HG02571 (cell line): ENCODE data around the gene DYRK1A.

Experiments used
- ATAC-seq: cut with Tn5 transposase; IDR thresholded peaks from one replicate; pipeline ENCODE4 v1.9.1; 2021; ENCODE audit warnings: mild to moderate bottlenecking, moderate library complexity; ENCODE audit not compliant: unreplicated experiment

Gene DYRK1A

DNA sequence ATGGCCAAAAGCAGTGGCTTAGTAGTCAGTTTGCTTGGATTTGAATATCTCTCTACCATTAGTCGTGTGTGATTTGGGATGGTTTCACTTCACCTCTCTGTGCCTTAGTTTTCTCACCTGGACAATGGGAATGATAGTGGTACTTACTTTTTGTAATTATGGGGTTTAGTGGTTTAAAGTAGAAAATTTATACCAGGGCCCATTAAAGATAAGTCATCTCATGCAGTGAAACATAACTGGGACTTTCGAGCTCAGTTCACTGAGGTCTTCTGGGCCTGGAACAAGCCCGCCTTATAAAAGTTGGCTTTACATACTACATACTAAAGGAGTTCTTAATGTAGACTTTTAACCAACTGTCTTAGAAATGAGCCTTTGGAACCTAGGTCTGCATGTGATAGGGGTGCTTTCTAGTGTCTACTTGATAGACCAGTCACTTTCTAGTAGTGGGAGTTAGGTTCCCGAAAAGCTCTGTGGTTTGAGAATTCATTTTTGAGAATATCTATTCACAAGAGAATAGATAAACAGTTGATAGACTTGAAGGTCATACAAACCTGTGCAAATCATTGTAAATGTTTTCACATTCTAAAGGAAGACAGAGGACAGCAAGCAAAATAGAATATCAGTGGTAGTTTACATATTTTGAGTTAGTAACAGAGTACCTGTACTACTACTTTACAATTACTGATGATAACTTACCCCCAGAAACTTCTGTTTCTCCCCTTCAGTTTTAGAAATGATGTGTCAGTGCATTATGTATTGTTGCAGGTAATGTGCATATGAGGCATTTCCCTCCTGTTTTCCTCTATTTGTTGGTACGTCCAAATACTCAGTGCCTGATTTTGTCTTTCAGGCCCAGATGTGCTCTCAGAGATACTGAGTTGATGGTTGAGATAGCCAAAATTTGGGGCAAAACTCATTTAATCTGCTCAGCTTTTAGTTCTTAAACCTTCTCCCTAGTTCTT, 48.0 kb downstream of the DYRK1A start:
- no peak for ATAC-seq

DNA sequence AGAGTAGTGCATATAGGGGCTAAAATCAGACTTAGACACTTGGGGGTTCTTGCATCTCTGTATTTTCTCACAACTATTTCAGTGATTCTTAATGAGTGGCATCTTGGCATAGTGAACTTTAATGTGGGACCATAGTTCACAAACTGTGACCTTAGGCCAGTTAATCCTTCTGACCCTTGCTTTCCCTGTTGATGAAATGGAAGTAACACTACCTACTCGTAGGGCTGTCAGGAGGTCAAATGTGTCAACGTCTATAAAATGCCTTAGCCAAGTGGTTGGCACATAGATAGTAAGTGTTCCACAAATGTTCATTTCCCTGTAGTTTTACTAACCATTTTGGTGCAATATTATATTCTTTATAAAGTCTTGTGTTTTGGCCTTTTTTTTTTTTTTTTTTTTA, 49.4 kb downstream of the DYRK1A start:
- no peak for ATAC-seq

DNA sequence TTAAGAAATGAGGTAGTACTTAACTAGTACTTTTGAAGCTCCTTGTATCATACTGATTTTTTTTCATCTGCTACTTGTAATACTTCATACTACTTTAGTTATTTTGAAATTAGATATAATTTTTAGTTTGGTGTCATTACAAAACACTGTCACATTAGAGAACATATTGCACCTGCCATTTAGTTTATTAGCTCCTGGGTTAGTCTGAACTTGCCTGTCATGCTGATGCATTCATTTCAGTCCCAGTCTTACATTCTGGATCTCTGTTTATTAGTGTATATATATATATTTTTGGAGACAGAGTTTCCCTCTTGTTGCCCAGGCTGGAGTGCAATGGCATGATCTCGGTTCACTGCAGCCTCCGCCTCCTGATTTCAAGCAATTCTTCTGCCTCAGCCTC, 50.3 kb downstream of the DYRK1A start:
- ATAC-seq, result no peak

DNA sequence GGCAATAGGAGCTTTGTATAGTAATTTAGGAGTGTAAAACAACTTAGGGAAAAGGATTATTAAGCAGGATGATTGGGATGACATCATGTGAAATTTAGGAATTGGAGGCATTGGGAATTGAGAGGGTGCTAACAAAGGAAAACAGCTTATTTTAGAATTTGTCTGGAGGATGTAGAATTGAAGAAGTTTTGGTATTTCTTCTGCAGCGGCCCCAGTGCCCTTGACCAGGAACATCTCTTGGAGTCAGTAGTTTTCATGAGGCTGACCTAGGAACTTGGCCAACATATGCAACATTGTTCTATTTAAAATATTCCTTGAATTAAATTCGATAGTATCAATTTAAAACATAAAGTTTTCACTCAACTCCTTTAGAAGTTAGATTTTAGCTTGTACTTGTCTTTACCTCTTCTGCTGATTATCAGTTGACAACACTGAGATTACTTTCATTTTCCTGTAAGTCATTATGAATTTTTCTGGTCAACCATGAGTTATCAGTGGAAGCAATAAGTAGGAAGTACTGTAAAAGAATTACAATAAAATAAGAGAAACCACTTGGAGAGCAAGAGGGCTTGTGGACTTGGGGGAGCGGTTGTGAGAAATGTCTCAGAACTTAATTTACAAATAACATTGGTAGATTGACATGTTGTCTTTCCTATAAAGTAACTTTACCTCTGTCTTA, 52.8 kb downstream of the DYRK1A start:
- ATAC-seq, result no peak

DNA sequence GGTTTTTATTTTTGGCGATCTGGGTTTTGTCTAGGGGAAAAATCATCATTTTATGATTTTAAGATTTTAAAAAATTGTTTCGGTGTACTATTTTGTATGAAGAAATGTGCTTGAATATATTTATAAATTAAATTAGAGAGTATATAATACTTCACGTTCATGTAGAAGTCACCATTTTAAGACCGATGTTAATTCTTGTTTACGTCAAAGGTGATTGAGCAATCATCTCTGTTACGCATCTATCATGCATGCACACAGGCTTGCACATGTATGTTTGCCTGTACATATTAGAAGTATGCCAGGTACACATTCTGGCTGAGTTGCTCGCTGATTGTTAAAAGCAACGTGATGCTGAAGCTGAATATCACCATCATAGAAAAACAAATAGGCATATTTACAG, 54.7 kb downstream of the DYRK1A start:
- no peak for ATAC-seq

DNA sequence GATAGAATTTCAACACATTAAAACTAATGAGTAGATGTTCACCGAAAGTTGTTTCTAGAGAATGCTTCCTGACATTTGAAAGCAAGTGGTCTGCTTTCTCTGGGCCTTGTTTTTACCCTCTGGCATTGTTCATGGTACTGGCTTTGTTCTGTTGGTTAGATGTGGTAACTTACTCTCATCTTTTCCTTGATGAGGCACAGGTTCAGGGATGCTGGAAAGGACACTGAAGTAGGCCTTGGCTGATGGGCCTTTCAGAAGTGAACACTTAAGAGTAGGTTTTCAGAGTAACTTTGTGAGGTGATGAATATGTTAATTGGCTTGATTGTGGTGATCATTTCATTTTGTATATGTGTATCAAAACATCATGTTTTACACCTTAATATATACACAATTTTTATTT, 55.8 kb downstream of the DYRK1A start:
- no peak for ATAC-seq

DNA sequence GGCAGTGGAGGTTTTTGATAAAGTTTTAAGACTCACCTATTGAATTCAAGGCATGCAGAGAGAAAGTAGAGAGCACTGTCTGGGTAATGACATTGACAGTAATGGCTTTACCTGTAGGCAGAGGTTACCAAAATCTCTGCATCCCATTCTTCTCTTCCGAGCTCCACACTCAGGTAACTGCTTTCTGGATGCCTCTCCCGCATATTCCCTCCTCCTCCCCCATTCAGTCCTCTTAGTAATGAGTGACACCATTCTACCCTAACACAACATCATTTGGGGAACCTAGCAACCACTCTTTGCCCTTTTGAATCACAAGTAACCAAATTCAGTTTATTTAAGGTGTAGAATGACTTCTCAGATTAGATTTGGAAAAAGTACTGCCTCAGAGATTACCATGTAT, 56.5 kb downstream of the DYRK1A start:
- ATAC-seq, result no peak

DNA sequence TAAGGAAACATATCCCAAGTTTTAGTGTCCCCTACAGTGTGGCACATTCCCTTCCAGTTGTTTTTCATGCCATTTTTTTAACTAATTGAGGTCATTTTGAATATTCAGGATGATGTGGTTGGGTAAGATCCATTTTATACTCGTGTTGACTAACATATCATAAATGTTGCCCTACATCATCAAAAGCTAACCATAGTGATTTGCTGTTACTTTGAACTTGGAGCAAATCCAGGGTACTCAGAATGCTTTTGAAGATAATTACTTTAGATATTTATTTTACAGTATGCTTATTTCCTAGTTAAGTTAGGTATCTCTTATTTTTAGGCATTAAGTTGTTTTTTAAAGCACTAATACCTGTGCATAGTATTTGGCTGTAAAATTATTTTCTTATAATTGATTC, 57.8 kb downstream of the DYRK1A start:
- ATAC-seq, result no peak

DNA sequence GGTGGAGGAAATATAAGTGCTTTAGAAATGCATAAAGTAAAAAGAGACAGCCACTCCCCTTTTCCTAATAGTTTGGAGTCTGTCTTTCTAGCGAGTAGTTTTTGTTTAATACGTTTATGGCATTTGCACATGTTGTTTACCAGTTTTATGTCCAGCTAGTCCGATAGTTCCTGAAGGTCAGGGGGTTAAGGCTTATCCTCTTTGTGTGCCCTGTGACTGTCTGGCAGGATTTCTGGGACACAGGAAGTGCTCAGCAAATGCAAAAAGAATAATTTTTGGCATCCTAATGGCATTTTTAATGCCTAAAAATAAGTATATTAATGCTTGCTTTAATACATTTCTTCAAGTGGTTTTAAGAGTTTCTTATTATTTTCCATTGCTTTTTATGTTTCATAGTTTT, 58.4 kb downstream of the DYRK1A start:
- no peak for ATAC-seq

DNA sequence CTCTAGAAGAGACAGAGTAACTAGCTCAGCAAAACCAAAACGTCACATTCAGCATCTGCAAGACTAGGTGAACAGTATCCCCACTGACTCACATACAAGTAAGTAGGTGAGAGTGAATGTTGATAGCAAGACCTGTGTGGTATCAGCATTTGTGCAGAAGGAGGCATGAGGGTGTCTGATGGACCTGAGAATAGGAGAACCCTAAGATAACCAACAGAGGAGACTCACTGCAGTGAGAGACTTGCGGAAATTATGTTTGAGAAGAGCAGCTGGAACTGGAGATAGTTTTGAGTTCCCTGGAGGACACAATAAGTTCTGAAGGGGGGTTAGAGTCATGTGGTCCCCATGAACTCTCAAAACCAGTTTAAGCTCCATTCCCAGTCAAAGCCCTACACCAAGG, 59.1 kb downstream of the DYRK1A start:
- no peak for ATAC-seq

DNA sequence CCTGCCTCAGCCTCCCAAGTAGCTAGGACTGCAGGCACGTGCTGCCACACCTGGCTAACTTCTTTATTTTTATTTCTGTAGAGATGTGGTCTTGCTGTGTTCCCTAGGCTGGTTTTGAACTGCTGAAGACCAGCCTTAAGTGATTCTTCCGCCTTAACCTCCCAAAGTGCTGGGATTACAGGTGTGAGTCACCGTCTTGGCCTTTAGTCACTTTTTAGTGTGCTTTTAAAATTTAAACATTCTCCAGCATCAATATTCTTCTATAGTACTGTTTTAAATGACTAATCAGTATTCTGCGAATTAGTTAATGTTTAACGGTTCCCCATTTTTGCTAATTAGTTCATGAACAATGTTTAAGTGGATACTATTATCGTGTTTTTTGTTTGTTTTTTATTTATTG, 60.6 kb downstream of the DYRK1A start:
- no peak for ATAC-seq

DNA sequence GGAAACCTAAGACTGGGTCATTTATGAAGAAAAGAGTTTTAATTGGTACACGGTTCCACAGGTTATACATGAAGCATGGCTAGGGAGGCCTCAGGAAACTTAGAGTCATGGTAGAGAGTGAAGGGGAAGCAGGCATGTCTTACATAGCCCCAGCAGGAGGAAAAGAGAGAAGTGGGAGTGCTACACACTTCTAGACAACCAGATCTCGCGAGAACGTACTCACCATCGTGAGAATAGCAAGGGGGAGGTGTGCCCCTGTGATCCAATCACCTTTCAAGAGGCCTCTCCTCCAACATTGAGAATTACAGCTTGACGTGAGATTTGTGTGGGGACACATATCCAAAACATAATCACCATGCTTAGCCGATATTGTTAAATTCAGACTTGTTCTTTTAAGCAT, 62.8 kb downstream of the DYRK1A start:
- ATAC-seq, result no peak

DNA sequence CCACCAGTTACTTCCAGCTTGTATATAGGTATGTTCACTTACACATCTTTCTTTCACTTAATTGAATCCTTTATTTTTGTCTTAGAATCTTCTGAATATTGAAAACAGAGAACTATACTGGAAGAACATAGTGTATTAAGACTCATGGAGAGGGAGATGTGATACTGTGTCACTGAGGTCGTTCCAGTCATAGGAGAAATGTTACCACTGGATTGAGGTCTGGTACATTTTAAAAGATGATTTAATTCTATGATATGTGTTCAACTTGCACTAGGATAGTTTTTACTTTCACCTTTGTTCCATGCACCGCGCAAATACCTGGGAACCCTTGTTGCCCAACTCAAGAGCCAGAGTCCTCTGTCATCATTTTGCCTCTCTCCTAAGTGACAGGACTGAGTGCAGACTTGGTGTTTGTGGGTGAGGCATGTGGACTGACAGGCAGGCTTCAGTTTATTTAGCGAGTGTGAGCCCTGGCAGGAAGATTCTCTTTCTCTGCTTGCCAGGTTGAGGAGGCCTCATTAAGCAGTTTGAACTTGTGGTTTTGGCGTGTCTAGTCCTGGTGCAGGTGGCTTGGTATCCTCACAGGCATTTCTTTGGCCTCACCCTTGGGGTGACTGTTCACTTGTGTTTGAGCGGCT, 63.7 kb downstream of the DYRK1A start:
- ATAC-seq, result no peak

DNA sequence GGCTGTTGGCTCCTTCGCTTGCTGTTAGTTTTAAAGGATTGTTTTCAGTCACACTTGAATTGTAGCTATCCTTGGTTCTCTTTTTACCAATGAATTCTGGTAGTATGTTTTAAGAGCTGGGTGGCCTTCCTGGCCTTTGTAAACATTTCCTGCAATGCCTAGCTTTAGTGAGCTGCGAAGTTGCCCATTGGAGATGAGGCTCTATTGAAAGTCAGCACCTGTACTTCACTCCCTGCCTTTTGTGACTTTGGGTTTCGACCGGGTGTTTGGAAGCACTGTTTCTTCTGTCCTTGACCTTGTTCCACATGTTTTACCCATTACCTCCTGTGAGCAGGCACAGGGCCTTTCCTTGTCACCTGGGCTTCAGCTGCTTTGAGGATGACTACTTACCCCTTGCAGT, 64.7 kb downstream of the DYRK1A start:
- ATAC-seq, result no peak

DNA sequence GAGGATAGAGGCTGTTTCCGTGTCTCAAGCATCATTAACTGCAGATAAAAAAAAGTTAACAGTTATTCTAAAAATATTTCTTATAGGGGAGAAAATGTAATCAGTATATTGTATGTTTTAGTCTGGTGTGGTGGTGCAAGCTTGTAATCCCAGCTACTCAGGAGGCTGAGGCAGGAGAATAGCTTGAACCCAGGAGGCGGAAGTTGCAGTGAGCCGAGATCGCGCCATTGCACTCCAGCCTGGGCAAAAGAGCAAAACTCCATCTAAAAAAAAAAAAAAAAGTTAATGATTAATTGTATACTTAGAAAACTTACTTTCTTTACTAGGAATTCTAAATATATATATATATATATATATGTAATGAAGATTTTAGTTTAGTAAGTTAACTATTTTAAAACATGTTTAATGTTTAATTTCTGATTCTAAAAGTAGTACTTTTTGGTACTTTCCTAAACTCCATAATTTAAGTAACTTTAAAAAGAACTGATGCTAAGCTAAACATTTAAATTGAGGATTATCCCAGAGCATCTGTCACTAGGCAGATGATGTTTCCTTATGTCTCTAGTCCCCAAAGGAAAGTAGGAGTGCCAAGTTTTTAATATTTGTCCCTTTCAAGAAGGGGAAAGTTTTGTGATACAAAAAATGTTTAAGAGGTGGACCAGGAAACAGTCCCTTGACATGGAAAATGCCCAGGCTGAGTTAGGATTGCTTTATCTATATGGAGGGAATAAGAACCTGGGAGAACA, 66.3 kb downstream of the DYRK1A start:
- no peak for ATAC-seq

DNA sequence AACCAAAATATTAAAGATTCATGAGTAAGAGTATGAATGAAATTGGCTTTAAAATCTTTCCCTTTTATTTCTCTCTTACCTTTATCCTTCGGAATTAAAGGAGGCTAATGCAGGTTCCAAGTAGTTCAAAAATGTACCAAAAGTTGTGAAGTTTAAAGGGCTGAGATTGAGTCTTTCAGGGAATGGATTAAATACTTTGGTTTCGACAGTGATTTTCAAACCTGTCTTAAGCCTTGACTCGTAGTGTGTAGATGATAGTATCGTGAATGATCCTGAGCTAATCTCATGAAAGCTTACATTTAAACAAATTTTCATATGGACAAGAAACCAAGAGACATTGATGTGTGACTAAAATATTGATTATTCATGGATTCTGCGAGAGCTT, 66.9 kb downstream of the DYRK1A start:
- ATAC-seq, result no peak

DNA sequence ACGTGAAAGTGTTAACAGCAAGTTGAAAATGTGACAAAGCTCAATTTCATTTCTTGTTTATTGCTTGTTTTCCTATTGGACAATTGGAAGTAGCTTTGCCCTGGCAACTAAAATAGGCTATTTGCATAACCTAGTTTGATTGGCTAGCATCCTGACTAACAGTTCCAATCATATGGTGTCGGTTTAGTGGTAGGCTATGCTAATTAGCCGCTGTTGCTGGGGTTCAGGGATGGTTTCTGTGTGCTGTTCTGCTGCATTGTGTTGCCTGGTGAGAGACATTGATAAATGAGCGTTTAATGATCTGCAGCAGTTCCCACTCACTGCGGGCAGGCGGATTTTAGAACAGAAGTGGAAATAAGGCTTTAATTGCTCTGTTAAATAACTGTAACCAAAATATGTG, 68.5 kb downstream of the DYRK1A start:
- ATAC-seq, result no peak

DNA sequence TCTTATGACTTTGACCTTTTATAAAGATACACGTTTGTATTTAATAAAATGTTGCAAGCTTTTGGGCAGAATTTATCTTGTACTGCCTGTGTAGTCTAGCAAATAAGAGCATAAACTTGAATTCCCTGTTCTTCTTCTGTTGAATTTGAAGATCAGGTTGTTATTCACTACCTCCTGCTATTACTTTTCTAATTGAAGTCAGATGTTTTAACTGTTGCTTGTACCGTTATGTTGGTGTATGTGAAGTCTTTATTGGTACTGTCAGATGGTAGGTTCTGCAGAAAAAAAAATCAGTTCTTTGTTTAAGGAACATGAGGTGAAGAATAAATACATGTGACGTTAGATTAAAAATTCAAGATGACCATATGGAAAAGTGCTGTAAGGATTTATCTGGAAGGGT, 69.1 kb downstream of the DYRK1A start:
- ATAC-seq, result no peak

DNA sequence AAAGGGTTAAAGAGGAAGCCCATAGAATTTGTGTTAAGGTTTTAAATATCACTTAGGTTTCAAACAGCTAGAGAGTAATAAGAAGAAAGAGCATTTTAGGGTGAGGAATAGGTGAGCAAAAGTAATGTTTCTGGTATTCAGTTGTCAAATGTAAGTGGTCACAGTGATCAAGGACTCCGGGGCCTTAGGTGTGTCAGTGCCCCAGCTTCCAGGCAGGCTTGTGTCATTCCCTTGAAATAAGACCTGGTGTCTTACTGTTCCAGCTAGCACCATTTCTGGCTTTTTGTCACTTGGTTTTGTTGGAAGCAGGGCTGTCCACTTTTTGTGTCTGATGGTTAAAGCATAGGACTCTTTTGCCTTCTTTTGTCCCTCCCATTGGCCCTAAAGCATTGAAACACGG, 69.6 kb downstream of the DYRK1A start:
- no peak for ATAC-seq

DNA sequence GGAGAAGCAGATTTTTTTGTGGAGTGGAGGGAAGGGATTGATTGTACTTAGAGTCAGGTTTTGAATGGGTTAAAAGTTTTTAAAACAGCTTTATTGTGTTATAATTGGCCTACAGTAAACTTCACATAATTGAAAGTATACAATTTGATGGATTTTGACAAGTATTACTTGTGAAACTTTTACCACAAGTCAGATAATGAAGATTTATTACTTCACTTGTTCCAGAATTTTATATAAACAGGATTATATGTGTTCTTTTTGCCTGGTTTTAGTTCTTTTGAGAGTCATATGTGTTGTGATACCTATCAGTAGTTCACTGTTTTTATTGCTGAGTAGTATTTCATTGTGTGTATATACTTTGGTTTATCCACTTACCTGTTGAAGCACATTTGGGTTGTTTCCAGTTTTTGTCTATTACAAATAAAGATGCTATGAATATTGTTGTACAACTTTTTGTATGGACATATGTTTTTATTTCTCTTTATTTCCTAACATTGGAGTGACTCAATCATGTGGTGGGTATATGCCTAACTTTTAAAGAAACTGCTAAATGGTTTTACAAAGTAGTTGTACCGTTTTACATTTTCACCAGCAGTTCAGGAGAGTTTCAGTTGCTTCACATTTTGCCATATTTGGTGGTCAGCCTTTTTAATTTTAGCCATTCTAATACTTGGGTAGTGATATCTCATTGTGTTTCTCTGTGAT, 71.0 kb downstream of the DYRK1A start:
- no peak for ATAC-seq

DNA sequence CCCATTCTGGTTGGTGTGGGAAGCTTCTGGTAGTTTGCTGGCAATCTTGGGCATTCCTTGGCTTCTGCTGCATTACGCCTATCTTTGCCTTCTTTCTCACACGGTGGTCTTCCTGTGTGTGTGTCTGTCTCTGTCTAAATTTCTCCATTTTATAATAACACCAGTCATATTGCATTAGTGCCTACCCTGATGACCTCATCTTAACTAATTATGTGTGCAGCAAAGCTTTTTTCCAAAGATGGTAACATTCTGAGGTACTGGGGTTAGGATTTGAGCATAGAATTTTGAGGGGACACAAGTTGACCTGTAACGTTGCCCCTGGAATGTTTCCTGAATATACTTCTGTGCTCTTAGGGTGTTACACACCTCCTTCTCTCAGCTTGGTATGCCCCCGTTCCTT, 77.1 kb downstream of the DYRK1A start:
- no peak for ATAC-seq
